UCSD-AML1 (cell line): ENCODE measurements around the gene TBC1D20.
"Not testable (repeated sequence)": the region's sequence is repeated elsewhere in the genome, so short reads cannot be mapped to it uniquely, and the experiment has no call there.

ENCODE experiments used
- DNase-seq: peaks from one replicate; lab custom pipeline; 2025; ENCODE audit not compliant: unreplicated experiment; lab: John Stamatoyannopoulos, UW

The TBC1D20 gene

DNA sequence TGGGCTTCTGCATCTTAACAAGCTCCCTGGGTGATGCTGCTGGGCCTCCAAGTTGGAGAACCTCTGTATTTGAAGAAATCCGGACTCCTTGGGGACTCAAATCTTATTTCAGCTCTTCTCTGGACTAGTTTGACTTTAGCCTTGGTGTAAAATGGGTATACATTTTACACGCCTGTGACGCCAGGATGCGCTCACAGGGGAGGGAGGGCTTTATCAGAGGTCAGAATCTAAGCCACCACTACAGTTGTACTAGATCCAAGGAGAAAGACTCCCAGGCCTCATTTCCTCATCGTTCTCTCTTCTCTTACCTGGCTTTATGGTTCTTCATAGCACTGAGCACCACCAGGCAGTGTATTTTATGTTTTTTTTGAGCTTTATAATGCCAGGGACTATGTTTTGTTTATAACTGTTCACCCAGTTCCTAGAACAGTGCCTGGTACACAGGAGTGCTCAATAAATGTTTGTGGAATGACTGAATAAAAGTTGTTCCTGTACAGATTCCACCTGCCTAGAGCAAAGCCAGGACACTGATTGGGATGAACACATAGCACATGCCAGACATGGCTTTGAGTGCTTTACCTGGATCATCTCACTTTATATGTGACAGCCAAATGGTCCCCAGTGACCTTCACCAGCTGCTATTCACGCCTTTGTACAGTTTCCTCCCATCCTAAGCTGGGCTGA lies 59.3 kb downstream of the TBC1D20 start:
- DNase-seq: no peak

DNA sequence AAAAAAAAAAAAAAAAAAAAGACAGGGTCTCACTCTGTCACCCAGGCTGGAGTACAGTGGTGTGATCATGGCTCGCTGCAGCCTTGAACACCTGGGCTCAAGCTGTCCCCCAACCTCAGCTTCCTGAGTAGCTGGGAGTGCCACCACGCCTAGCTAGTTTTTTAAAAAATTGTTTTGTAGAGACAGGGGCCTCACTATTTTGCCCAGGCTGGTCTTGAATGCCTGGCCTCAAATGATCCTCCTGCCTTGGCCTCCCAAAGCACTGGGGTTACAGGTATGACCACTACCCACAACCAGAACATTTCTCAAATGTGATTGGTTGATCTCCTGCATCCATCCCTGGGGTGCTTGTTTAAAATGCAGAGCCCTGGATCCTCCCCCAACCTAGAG lies 59.8 kb downstream of the TBC1D20 start:
- DNase-seq: no peak

DNA sequence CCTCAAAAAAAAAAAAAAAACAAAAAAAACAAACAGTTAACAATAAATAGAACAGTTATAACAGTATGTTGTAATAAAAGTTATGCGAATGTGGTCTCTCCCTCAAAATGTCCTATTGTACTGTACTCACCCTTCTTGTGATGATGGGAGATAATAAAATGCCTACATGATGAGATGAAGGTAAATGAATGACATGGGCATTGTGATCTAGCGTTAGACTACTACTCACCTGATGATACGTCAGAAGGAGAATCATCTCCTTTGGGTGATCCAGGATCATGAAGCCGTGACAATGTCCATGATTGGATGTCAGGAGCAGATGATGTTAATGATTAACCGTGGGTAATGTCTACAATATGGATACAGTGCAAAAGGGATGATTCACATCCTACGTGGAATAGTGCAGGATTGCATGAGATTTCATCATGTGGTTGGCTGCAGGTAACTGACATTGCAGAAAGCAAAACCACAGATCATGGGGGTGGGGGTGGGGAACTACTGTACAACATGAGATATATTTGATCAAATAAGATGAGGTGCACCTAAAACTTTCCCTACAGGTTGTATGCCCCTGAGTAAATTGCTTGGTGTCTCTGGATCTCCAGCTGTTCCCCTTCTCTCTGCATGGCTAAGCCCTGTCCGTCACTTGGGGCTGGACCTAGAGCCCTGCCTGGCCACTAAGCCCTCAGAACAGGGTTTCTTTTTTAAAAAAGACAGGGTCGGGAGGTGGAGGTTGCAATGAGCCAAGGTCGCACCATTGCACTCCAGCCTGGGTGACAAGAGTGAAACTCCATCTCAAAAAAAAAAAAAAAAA lies 60.4 kb downstream of the TBC1D20 start:
- no peak for DNase-seq

DNA sequence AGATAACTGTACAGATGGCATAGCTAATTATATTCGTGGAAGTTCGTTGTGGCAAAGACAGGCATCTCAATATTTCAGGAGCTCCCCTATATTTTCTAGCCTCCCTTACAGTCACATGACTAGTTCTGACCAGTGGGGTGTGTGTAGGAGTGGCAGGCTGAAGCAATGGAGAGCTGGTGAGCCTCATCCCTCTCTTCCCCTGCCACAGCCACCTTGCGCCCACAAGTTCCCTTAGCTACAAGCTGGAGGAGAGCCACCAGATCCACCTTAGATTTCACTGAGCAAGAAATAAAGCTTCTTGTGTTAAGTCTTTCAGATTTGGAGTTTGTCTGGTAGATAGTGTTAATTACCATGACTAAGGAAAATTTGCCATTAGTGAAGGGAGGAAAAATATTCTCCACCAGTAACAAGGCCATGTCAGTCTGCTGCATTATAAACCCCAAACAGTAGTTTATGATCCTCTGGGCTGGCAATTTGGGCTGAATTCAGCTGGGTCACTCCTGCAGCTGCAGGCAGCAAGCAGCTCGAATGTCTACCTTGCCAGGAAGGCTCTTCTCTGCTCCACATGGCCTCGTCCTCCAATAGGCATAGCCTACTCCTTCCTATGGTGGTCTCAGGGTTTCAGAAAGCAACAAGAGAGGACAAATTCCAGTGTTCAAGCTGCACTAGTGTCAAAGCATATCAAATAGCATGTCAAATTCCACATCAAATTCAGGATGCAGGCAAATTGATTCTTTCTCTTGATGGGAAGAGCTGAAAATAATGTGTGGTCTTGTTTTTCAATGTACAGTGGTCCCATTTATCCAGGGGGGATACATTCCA lies 61.7 kb downstream of the TBC1D20 start:
- no peak for DNase-seq

DNA sequence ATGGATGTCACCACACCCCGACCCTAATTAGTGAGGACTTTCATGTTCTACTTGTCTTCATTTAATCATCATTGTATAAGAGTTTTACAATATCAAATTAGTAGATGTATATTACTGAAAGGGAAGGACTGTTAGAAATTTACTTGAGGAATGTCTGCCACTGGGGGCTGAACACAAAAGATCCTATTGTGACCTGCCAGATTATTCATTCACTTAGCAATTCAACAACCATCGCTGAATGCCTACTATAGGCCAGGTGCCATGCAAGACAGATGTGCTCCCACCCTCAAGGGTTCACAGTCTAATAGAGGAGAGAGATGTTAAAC lies 62.2 kb downstream of the TBC1D20 start:
- DNase-seq: no peak

DNA sequence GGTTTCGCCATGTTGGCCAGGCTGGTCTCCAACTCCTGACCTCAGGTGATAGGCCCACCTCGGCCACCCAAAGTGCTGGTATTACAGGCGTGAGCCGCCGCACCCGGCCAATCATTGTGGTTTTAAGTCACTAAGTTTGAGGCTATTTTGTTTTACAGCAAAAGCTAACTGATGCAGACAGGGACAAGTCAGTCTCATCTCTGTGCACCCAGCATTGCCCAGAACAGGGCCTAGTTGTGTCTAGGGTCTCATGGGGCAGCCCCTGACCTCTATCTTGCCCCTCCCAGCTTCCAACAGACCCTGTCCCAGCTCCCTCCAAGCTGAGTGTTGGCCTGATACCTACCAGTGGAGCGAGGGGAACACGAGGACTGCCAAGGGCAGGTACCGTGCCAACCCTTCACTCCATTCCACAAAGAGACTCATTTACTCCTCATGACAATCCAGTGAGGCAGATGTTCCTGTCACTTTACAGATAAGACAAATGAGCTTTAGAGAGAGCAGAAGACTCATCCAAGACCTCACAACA lies 63.1 kb downstream of the TBC1D20 start:
- DNase-seq: no peak

DNA sequence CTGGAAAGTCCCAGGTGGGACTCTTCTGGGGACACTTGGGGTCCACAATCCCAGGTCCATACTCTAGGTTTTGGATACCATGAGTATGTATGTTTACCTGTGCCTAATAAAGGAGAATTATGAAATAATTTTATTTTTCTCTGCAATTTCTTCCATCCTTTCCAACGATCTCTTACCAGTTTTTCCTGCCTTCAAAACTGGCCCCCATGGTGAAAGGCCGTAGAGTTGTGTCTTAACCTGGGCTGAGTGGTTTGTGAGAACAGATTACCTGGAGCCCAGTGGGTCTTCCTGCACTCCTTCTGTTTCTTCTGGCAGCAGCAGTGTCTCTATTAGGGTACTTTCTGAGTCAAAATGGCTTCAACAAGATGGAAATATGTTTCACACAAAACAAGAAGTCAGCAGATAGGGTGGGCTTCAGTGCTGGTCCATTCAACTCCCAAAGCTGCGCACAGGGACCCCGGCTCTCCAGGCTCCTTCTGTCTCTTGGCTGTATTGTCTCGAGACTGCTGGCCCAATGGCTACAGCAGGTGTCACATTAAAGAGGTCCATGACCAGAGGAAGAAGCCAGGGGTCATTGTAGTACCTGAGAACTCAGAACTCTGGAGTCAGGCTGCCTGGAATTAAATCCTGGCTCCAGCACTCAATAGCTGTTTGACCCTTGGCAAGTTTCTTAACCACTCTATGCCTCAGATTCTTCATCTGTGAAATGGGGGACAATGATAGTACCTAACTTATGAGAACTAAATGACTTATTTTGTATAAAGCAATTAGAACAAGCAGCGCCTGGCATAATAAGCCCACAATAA lies 64.7 kb downstream of the TBC1D20 start:
- DNase-seq: no peak

DNA sequence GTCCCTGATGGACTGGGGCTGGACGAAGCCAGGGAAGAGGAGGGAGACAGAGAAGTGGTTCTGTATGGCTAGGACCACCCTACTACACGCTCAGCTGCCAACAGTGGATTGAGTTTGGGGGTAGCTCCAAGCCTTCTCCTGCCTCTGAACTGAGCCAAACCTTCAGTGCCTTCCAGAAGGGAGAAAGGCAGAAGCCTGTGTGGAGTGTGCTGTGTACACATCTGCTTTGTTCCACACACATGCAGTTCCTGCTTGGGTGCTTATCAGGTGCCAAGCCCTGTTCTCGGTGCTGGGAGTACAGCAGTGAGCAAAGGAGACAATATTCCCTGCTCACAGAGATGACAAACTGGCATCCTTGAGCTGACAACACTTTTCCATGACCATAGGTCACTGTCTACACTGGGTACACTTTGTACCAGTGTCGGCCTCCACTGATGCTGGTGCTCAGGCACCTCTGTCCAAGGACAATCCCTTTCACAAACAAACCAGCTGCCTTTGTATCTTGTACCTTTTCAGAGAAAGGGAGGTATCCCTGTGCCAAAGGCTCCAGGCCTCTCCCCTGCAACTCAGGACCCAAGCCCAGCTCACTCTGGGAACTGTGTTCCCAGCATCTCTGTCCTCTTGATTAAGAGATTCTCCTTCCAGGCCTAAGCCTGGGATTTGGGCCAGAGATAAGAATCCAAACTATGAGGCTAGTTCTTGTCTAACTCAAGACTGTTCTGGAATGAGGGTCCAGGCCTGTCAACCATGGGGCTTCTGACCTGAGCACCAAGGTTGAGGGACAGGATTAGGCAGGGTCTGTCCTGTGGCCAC lies 65.5 kb downstream of the TBC1D20 start:
- no peak for DNase-seq

DNA sequence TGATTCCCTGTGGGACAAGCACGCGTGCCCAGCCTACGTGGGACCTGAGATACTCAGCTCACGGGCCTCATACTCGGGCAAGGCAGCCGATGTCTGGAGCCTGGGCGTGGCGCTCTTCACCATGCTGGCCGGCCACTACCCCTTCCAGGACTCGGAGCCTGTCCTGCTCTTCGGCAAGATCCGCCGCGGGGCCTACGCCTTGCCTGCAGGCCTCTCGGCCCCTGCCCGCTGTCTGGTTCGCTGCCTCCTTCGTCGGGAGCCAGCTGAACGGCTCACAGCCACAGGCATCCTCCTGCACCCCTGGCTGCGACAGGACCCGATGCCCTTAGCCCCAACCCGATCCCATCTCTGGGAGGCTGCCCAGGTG lies 66.1 kb downstream of the TBC1D20 start:
- no peak for DNase-seq

DNA sequence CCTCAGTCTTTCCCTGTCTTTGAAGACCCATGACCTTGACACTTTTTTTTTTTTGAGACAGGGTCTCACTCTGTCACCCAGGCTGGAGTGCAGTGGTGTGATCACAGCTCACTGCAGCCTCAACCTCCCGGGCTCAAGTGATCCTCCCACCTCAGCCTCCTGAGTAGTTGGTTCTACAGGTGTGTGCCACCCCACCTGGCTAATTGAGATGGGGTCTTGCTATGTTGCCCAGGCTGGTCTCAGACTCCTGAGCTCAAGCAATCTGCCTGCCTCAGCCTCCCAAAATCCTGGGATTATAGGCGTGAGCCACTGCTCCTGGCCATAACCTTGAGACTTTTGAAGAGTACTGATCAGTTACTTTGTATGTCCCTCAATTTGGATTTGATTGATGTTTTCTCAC lies 69.0 kb downstream of the TBC1D20 start:
- DNase-seq: not testable (repeated sequence)

DNA sequence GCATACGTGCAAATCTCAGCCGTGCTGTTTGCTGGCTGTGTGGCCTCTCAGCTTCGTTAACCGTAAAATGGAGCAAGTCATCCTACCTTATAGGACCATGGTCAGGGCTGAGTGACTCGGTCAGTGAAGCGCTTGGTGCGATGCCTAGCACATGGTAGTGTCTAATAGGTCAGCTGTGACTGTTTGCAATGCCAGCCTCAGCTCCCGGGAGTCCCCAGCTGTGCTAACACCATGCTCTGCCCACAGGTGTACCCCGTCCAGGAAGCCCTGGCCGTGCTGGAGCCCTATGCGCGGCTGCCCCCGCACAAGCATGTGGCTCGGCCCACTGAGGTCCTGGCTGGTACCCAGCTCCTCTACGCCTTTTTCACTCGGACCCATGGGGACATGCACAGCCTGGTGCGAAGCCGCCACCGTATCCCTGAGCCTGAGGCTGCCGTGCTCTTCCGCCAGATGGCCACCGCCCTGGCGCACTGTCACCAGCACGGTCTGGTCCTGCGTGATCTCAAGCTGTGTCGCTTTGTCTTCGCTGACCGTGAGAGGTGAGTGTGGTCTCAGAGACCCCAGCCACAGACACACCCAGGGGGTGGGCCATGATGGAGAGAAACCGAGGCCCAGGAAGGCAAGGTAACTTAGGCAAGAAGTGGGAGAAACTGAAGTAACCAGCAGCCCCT lies 71.2 kb downstream of the TBC1D20 start:
- no peak for DNase-seq

DNA sequence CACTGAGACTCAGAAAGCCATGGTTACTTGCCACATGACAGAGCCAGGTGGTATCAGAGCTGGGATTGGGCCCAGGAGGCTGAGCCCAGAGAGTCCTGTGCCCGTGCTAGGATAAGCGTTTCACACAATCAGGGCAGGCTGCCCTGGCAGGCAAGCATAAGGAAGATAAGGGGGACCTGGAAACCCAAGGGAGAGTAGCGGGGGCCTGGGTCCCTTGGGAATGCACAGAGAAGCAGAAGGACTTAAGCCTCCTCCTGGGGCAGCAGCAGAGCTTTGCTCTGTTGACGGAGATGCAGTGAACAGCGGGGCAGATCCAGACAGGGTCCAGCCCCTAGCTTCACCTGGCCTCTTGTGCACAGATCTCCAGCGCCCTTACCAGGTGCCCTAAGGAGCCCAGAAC lies 73.1 kb downstream of the TBC1D20 start:
- DNase-seq: no peak

DNA sequence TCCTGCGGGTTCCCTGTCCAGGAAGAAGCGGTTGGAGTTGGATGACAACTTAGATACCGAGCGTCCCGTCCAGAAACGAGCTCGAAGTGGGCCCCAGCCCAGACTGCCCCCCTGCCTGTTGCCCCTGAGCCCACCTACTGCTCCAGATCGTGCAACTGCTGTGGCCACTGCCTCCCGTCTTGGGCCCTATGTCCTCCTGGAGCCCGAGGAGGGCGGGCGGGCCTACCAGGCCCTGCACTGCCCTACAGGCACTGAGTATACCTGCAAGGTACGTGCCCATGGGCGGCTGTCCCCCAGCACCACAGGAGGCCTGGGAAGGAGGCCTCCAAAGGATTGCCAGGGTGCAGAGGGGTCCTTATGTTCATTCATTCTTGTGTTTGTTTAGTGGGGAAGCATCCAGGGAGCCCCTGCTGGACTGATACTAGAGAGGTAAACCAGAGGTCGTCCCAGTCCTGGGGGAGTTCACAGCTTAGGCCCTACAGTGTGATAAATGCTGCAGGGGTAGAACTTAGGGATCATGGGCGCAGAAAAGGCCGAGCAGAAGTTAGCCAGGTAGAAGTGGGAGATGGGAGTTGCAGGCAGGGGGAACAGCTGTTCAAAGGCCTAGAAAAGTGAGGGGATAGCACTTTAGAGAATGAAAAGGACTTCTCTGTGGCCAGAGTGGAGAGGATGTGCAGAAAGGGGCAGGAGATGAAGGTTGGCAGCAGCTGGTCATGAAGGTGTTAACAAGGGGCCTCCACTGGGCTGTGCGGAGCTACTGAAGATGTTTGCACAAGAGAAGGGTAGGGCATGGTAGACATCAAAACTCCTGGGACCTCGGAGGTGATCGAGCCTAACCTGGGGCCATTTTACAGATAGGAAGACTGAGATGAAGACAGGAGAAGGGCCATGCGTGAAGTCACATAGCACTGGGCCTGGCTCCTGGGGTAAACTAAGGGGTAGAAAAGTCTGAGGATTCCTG lies 74.0 kb downstream of the TBC1D20 start:
- DNase-seq: no peak

DNA sequence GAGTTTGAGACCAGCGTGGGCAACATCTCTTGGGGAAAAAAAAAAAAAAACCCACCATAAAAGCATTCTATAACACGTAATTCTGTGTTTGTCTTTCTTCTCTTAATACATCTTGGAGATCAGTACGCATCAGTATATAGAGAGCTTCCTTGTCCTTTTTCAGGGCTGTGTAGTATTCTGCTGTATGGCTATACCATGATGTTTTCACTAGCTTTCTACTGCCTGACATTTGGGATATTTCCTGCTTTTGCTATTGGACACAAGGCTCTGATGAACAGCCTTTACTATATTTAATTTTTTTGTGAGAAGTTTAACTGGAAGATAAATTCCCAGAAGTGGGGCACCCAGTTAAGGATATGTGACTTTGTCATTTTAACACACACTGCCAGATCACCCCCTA lies 74.8 kb downstream of the TBC1D20 start:
- no peak for DNase-seq

DNA sequence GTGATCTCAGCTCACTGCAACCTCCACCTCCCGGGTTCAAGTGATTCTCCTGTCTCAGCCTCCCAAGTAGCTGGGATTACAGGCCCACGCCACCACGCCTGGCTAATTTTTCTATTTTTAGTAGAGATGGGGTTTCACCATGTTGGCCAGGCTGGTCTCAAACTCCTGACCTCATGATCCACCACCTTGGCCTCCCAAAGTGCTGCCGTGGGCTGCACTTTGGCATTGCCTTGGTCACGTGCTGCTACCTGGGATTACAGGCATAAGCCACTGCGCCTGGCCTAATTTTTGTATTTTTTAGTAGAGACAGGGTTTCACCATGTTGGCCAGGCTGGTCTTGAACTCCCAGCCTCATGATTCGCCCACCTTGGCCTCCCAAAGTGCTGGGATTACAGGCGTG lies 75.7 kb downstream of the TBC1D20 start:
- not testable (repeated sequence) for DNase-seq
